GM18511 (cell line): ENCODE results near the gene HSPBP1.
A peak's percentile ranks its signal among the peaks of the same experiment; 100 is the strongest.

Experiments used
- ATAC-seq: cut with Tn5 transposase; IDR thresholded peaks from one replicate; pipeline ENCODE4 v1.9.1; 2021; ENCODE audit warnings: mild to moderate bottlenecking, moderate library complexity; ENCODE audit not compliant: unreplicated experiment

HSPBP1 gene

DNA sequence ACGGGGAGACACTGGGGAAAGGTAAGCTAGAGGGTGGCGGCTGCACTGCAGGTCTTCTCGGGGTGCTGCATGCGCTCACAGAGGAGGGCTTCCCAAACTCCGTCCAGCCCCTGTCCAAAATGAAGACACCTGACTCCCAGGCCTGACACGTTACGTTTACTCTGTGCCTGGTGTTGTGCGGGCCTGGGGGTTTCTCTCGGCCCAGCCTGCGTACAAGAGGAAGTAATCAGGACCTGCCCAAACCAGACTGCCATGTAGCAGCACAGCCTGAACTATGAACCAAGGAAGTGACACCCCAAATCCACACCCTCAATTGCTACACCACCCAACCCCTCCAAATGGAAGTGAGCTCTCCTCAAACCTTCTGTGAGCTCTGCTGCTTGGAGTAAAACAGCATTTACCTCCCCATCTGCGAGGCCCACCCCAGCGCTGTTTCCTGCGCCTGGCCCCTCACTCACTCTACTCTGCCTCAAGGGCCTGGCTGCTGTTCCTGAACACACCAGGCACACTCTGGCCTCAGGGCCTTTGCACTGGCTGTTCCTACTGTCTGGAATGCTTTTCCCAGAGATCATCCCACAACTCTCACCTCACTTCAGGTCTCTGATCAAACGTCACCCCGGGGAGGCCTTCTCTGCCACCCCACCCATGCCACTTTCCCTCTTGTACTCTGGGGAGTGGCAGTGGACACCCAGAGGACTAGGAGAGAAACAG lies 3.0 kb downstream of the HSPBP1 start:
- ATAC-seq, result peak; percentile 17

GRCh38 chr19:55275851-55276719 lies 3.8 kb downstream of the HSPBP1 start:
- peak; percentile 75 for ATAC-seq

DNA sequence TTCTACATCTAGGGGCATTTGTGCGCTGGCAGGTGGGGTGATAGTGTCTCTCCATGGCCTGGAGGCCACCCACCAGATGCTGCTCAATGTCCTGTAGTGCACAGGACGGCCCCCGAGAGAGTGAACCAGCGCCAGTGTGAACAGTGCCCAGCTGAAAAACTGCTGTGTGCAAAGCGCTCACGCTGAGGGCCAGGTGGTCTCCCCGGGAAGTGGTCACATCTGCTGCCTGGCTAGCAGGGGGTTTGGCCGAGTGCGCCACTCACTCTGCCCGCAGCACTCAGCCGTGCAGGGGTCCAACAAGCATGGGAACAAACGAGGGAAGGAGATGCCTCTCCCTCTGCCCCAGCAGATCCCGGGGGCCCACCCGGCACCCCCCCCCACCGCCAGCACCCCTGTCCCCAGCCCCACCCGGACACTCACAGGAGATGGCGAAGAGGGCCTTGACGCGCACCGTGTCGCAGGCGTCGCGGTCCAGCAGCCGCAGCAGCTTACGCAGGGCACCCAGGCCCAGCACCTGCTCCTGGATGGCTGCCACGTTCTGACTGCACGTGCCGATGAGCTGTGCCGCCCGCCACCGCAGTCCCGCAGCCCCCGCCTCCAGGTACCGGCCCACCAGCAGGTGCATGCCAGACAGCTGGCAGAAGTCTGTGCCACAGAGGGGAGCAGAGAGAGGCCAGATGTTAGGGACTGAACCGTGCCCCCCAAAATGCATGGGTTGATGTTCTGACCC lies 5.8 kb downstream of the HSPBP1 start:
- ATAC-seq, result no peak

DNA sequence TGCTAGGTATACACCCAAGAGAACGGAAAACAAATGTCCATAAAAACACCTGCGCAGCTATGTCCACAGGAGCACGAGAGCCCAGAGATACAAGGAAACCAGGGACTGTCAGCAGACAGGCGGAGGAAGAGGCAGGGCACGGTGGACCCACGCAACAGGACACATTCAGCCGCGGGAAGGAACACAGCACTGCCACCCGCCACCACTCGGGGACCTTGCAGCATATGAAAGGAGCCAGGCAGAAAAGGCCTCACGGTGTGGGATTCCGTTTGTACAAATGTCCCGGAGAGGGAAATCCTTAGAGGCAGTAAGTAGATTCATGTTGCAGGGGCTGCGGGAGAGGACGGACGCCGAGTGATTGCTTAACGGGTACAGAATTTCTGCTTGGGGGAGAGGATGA lies 7.8 kb downstream of the HSPBP1 start:
- ATAC-seq, result no peak

DNA sequence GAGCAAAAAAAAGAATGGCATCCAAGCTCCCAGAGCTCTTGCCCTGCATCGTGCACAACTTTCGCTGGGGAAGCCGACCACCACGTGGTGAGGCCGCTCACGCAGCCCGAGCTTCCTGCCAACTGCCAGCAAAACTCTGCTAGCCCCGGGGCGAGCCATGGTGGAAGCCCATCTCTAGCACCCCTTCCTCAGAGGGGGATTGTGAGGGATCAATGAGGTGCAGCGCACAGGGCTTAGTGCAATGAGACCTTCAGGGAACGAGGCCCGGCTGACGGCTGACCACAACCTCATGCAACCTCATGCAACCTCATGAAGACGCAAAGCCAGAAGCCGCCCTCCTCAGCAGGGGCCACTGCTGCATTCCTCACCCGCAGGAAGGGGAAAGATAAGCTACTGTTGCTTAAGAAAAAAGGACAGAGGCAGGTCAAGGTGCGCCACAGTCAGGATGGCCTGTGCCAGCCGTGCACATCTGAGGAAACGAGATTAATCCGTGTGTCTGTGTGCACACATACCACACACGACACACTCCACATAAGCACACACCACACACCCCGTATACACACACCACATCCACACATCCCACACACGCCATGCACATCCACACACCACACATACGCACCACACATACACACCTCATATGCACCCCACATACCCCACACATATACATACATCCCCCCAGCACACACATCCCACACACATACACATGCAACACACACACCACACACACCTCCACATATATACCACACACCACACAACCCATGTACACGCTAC lies 9.6 kb downstream of the HSPBP1 start:
- ATAC-seq, result no peak

GRCh38 chr19:55269299-55269698 lies 10.6 kb downstream of the HSPBP1 start:
- no peak for ATAC-seq

DNA sequence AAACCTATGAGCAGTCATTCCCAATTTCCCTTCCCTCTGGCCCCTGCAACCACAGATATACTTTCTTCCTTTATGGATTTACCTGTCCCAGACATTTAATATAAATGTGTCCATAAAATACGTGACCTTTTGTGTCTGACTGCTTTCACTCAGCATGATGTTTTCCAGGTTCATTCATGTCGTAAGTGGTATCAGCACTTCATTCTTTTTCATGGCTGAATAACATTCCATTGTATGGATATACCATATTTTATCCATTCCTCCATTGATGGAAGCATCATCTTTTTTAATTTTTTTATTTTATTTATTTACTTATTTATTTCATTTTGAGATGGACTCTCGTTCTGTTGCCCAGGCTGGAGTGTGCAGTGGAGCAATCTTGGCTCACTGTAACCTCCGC lies 13.1 kb downstream of the HSPBP1 start:
- no peak for ATAC-seq

- no peak for ATAC-seq
Observed at GRCh38 chr19:55266404-55266803, 13.5 kb downstream of the HSPBP1 start.

- no peak for ATAC-seq
Observed at GRCh38 chr19:55265723-55266386, 14.1 kb downstream of the HSPBP1 start.

- ATAC-seq, result no peak
Observed at GRCh38 chr19:55265173-55265572, 14.7 kb downstream of the HSPBP1 start.

DNA sequence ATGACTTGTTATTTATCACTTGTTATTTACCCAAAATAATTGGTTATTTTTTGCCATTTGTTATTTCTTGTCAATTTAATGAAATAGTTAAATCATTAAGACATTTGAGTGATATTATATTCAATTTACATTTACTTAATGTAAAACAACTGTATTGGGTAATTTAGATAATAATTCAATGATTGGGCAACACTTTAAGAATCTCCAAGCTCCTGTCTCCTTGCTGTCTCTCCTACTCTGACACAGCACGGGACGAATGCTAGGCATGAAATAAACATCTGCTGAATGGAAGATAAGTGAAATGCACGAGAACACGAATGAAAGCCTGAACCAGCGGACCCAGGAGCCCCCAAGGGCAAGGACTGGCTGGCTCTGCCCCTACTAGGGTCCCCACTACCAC lies 15.4 kb downstream of the HSPBP1 start:
- ATAC-seq, result no peak

- no peak for ATAC-seq
Observed at GRCh38 chr19:55262359-55262758, 17.6 kb downstream of the HSPBP1 start.

DNA sequence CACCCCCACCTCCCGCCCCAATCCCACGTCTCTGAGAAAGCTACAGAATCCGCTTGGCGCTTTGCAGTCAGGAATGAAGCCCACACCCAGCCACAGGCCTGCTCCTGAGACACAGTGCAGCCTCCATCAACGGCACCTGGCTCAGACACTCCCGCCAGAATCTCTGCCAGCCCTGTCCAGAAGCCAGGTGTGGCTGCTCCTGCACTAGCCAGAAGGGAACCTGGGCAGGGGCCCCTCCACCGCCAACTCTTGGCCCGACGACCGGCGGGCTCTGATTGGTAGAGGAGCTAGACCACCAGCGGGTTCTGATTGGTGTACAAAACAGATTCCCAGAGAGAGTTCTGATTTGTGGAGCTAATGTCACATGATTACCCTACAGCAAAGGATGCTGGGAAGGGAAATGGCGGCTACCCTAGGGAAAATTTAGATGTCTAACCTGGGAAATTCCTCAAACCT lies 18.2 kb downstream of the HSPBP1 start:
- ATAC-seq, result no peak

DNA sequence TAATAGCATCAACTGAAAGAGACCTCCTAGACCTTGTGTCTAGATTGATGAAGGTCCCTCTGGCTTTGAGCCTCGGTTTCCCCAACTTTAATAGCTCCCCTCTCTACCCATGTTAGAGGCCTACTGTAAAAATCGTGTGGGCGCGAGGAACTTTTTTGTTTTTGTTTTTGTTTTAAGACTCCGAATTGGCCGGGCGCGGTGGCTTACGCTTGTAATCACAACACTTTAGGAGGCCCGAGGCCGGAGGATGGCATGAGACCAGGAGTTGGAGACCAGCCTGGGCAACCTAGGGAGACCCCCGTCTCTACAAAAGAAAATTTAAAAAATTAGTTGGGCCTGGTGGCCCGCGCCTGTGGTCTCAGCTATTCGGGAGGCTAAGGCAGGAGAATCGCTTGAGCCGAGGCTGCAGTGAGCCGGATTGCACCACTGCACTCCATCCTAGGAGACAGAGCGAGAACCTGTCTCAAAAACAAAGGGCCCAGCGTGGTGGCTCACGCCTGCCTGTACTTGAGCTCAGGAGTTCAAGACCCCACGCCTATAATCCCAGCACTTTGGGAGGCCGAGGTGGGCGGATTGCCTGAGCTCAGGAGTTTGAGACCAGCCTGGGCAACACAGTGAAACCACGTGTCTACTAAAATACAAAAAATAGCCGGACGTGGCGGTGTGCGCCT lies 20.2 kb downstream of the HSPBP1 start:
- no peak for ATAC-seq

DNA sequence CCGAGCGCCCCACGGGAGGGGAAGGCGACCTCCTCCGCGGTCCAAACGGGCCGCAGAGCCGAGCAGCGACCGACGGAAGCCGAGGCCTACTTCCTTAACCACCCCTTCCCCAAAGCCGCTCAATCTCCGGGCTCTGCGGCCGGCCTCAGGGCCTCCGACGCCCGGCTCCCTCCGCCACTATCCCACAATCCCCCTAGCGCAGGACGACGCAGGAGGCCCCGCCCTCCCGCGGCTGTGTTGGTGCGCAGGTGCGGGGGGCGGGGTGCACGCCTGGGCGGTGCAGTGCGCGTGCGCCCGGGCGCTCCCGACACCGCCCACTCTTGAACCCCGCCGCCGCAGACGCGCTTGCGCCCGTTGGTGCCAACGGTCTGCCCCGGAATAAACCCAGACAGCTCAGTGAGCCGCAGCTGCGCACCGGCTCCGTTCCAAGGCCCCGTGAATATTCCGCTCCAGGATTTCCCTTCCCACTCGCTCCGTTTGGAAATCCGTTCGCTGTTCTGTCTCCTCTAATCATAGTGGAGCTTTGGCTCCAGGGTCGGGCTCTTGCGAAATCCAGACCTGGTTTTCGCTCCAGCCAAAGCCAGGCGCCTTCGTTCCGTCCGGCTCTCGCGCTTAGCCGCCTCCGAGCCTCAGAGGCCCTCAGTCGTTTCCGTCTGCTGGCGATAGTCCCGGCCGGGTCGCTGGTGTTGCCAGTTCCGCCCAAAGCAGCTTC lies 20.9 kb downstream of the HSPBP1 start, which contains the start of gene PPP6R1:
Gene PPP6R1 (minus strand): TSS at position 190 of the 712 bp plus-strand sequence. CDS start 11,914 bp downstream, outside the sequence.
- peak; percentile 75 for ATAC-seq

GRCh38 chr19:55258476-55258827 lies 21.5 kb downstream of the HSPBP1 start:
- ATAC-seq, result peak; percentile 21

DNA sequence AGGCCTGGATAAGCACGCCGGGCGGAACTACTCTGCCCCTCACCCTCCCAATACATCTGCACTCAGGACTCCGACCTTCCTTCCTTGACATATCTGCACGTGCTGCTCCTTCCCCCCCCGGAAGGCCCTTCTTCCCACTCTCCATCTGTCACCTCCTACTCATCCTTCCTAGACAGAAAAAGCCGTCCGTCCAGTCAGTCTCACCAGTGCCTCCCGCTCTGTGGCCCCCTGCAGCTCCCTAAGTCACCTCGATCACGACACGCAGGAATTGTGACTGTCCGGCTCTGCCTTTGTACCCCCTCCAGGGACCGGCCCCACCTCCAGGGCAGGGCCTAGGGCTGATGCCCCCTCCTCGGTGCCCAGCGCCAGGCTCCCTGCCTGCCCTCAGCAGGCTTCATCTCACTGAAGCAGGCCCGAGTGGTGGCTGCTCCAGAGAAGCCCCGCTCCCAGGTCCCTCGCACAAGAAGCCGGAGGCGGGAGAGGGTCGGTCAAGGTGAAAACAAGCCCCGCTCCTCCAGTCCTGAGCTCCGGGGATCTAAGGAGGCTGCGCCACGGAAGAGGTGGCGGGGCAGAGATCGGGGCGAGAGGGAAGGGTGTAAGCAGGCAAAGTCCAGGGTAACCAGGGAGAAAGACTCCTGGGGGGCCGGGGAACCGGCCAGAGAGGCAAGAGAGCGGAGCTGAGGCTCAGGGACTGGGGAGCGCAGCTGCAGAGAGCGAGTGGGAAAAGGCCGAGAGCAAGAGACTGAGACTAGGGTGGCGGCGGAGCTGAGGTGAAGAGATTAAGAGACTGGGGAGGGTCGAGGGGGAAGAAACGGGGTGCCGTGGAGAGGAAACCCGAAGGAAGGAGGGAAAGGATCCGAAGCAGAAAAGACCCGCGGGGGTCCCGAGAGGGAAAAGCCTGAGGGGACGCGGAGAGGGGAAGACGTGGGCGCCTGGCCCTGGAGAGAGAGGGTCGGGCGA lies 22.2 kb downstream of the HSPBP1 start:
- no peak for ATAC-seq
